Erythroblast (primary cell): ENCODE measurements around the gene PML.

Experiments
- GATA1 ChIP-seq: IDR thresholded peaks from 2 replicates; pipeline ENCODE4 v1.6.1; 2011; ENCODE audit warnings: low read depth, mild to moderate bottlenecking, control low read depth, low read length, moderate library complexity
- POLR2A ChIP-seq: IDR thresholded peaks from 2 replicates; pipeline ENCODE4 v1.6.1; 2011; ENCODE audit warnings: mild to moderate bottlenecking, low read length

- TF ChIP-seq POLR2A (no peak), GATA1 (no peak)
Measured at GRCh38 chr15:74039656-74040010, 45.1 kb downstream of the PML start.
